Thyroid gland (tissue), 4 donors: ENCODE measurements around the gene ALPK3. TPM values are rescaled to one million over a fixed set of nuclear protein-coding genes. Genes with fewer than 3 reads are reported as not detected.

Experiments
- DNase-seq, 2 donors: peaks; one replicate each; pipeline ENCODE4 v3.0.0-alpha.2; 2019
- H3K27ac ChIP-seq, 3 donors: fragments of 200-600 bp; sonication (generic); 1 replicate in 2 of 3; 2 replicates in 1 of 3; pipeline ENCODE4 v1.5.1; 2016 to 2019; ENCODE audit warnings: mild to moderate bottlenecking in 1 of 3, moderate library complexity in 1 of 3
- H3K27me3 ChIP-seq: fragments of 200-600 bp; sonication (generic); one replicate; pipeline ENCODE4 v1.5.1; 2019
- H3K36me3 ChIP-seq, 2 donors: fragments of 200-600 bp; sonication (generic); one replicate each; pipeline ENCODE4 v1.5.1; 2016 to 2019
- H3K4me1 ChIP-seq, 2 donors: fragments of 200-600 bp; sonication (generic); one replicate each; pipeline ENCODE4 v1.5.1; 2017 to 2019
- H3K4me3 ChIP-seq, 3 donors: fragments of 200-600 bp; sonication (generic); replicated peaks in 1 of 3; 1 replicate in 2 of 3; 2 replicates in 1 of 3; pipeline ENCODE4 v1.5.1; 2016; ENCODE audit warnings: mild to moderate bottlenecking in 1 of 3
- H3K9me3 ChIP-seq: fragments of 200-600 bp; sonication (generic); one replicate; pipeline ENCODE4 v1.5.1; 2017
- POLR2A ChIP-seq, 2 donors: fragments of 450-650 bp; IDR thresholded peaks; one replicate each; pipeline ENCODE4 v1.6.1; 2017; ENCODE audit warnings: antibody characterized with exemption in 2 of 2, mild to moderate bottlenecking in 2 of 2, moderate library complexity in 1 of 2
- WGBS, 2 donors: methylation state at CpG; one replicate each; pipeline ENCODE4 v1.1.5; 2017; 5-methylcytosine and 5-hydroxymethylcytosine counted together
- intact Hi-C: fragments of 100-400 bp; cut with DNase I; formaldehyde crosslinking; loops from one replicate; pipeline ENCODE4 v1.15.1; 2023
- total RNA-seq, 4 donors: library from RNA; depleted of rRNA; stranded (reverse); fragments of >200 nt; gene quantifications; one replicate each; pipeline ENCODE4 v1.2.3, GENCODE V29; 2016
- TF ChIP-seq, protein P1 (sequence below), 6 experiments: fragments of 200-600 bp in 3 of 6; fragments of 450-650 bp in 3 of 6; sonication (generic) in 3 of 6; IDR thresholded peaks; one replicate each; pipeline ENCODE4 v1.5.1; 2016 to 2019; ENCODE audit warnings: antibody characterized with exemption in 6 of 6, mild to moderate bottlenecking in 2 of 6, inconsistent platforms in 1 of 6, moderate library complexity in 1 of 6

The ALPK3 gene
- total RNA-seq, 4 donors from 2014 or later = 5.8 to 10.4 (median 7.4) TPM

DNA sequence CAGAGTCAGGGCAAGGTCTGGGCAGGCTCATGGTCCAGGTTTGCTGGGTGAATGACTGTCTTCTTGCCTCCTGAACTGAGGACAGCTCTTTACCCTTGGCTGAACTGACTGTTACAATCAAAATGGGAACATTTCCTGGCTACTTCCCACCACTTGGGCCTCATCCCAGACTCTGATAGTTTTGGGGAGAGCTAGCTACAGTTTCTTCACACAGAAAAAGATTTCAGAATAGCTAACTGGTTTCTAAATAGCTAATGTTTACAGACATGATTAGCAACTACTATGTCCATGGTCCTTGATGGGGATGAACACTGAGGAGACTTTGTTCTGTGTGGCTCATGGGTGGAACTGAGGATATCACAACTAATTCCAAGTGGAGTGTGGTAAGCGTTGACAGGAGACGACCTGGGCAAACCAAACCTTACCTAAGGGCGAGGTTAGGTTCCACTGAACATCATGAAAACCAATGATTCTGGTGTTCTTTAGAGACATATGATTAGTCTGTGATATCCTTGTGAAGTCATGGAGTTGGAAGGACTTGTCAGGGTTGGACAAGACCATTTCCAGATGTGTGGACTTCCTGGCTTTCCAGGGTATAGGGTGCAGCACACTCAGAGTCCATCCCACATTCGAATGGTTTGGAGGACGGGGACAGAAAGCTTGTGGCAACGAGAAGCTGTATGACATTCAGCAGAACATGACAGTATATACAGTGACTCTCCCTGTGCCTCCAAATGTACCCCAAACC is 7.3 kb downstream of the ALPK3 start:
- peak; percentile 19 to 21 for DNase-seq
- 82 to 89% methylated on average over 6 of the region's 6 CpGs for WGBS, 2 donors
- no peaks in the 10 kb centered on the region for H3K27me3 ChIP-seq
- peak overlapping the region in 1 of 3 donors; percentile 40 for H3K27ac ChIP-seq
- TF ChIP-seq, protein P1, sequence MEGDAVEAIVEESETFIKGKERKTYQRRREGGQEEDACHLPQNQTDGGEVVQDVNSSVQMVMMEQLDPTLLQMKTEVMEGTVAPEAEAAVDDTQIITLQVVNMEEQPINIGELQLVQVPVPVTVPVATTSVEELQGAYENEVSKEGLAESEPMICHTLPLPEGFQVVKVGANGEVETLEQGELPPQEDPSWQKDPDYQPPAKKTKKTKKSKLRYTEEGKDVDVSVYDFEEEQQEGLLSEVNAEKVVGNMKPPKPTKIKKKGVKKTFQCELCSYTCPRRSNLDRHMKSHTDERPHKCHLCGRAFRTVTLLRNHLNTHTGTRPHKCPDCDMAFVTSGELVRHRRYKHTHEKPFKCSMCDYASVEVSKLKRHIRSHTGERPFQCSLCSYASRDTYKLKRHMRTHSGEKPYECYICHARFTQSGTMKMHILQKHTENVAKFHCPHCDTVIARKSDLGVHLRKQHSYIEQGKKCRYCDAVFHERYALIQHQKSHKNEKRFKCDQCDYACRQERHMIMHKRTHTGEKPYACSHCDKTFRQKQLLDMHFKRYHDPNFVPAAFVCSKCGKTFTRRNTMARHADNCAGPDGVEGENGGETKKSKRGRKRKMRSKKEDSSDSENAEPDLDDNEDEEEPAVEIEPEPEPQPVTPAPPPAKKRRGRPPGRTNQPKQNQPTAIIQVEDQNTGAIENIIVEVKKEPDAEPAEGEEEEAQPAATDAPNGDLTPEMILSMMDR (IDR thresholded peaks at IDR 0.05) = no peak
- intact Hi-C loops = loop anchor here (10.0 kb wide), 1 partner anchor 100 kb away; no protein-coding TSS in a partner anchor
- H3K9me3 ChIP-seq = no peaks in the 10 kb centered on the region
- H3K4me1 ChIP-seq = peaks cover 6 to 10% of the 10 kb centered on the region in 2 donors
- H3K4me3 ChIP-seq = no peak overlapping the region
- no peaks in the 10 kb centered on the region for H3K36me3 ChIP-seq

DNA sequence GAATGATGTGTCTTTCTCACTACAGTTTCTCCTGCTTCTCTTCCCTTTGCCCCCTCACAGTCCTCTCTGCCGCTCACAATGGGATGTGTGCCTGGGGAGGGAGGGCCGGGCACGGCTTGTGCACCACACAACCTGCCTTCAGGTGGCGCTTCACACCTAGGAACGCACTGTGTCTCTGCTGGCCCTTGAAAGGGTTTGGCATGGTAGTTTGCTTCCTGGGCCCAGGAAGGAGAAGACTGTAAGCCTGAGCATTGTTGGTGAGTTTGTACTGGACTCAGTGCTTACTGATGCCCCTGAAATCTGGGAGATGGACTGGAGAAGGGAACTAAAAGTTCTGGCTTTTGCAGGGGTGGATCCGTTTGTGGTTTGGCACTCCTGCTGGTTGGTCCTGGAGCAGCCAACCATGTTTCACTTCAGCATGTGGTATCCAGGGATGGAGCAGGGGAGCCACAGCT is 9.2 kb downstream of the ALPK3 start:
- intact Hi-C loops = loop anchor here (10.0 kb wide), 1 partner anchor 98 kb away; no protein-coding TSS in a partner anchor
- Histone ChIP-seq H3K27ac (no peak overlapping the region), H3K4me3 (no peak overlapping the region), H3K27me3 (no peaks in the 10 kb centered on the region), H3K9me3 (no peaks in the 10 kb centered on the region), H3K4me1 (peaks cover under 1 to 6% of the 10 kb centered on the region in 2 donors), H3K36me3 (no peaks in the 10 kb centered on the region)
- 71 to 77% methylated on average over 5 to 6 of the region's 6 CpGs for WGBS, 2 donors
- peak in 1 of 2 donors; percentile 9 for DNase-seq
- TF ChIP-seq POLR2A (IDR thresholded peaks at IDR 0.05) = no peak
- TF ChIP-seq, protein P1 (IDR thresholded peaks at IDR 0.05) = no peak

DNA sequence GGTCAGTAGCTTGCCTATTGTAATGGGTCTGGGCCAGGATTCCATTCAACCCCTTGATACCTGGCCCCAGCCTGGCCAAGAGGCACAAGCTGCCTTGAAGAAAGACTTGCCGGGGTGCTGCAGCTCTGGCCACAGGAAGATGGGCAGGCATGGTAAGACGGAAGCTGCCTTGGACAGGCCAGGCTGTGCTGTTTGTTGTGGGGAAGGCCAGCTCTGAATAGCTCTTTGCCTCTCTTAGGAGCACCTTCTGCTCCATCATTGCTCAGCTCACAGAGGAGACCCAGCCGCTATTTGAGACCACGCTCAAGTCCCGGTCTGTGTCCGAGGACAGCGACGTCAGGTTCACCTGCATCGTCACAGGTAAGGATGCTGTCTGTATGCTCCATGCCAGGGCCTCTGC is 10.1 kb downstream of the ALPK3 start:
- peaks cover 6 to 12% of the 10 kb centered on the region in 2 donors for H3K4me1 ChIP-seq
- 96% methylated on average over 8 to 9 of the region's 9 CpGs for WGBS, 2 donors
- no peaks in the 10 kb centered on the region for H3K27me3 ChIP-seq
- no peak overlapping the region for H3K4me3 ChIP-seq
- intact Hi-C loops = loop anchor here (10.0 kb wide), 1 partner anchor 98 kb away; no protein-coding TSS in a partner anchor
- no peaks in the 10 kb centered on the region for H3K36me3 ChIP-seq
- DNase-seq = no peak
- no peaks in the 10 kb centered on the region for H3K9me3 ChIP-seq
- no peak for TF ChIP-seq POLR2A (IDR thresholded peaks at IDR 0.05)
- TF ChIP-seq, protein P1 (IDR thresholded peaks at IDR 0.05) = no peak
- H3K27ac ChIP-seq = no peak overlapping the region

DNA sequence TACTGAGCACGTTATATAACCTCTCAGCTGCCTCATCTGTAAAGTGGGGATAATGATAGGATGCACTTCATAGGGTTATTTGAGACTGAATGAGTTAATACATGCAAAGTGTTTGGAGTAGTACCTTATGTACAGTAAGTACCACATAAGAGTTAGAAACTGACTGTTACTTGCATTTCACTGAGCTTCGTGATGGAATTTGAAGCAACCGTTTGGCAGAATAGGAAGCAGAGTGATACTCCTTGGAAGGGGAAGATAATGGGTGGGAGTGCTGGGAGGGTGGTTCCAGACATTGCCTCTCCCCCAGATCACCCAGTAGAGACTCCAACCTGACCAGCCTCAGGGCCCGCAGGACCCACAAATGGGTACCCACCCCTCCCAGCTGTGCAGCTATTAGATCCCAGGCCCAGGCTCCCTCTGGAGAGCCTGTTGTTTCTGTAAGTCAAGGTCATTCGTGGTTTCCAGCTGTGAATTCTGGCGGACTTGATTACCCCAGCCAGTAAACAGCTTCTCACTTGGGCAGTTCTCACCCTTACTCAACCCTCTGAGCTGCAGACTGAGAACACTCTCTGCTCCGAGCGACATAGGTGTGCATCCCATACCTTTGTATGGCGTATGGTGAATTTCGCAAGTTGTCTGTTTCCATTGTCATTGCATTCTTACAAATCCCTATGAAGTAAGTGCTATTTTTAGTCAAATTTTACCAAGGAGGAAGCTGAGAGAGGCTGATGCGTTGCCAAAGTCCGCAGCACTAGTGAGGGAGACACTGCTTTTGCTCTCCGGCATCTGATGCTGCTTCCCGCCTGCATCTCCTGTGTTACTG is 11.1 kb downstream of the ALPK3 start:
- no peak overlapping the region for H3K4me3 ChIP-seq
- no peaks in the 10 kb centered on the region for H3K9me3 ChIP-seq
- TF ChIP-seq POLR2A (IDR thresholded peaks at IDR 0.05) = no peak
- TF ChIP-seq, protein P1 (IDR thresholded peaks at IDR 0.05) = no peak
- no peaks in the 10 kb centered on the region for H3K36me3 ChIP-seq
- no peak for DNase-seq
- H3K4me1 ChIP-seq = peaks cover 6 to 19% of the 10 kb centered on the region in 2 donors
- WGBS, 2 donors = 71 to 75% methylated on average over 14 of the region's 14 CpGs
- H3K27ac ChIP-seq = no peak overlapping the region
- no peaks in the 10 kb centered on the region for H3K27me3 ChIP-seq
- intact Hi-C loops = loop anchor here (10.0 kb wide), 1 partner anchor 97 kb away; no protein-coding TSS in a partner anchor
